ENCODE data around the gene HSBP1L1. TPM values are rescaled to one million over a fixed set of nuclear protein-coding genes. Genes with fewer than 3 reads are reported as not detected.

HSBP1L1 gene
- polyA plus RNA-seq, 2 donors = 26.0 to 96.9 TPM

DNA sequence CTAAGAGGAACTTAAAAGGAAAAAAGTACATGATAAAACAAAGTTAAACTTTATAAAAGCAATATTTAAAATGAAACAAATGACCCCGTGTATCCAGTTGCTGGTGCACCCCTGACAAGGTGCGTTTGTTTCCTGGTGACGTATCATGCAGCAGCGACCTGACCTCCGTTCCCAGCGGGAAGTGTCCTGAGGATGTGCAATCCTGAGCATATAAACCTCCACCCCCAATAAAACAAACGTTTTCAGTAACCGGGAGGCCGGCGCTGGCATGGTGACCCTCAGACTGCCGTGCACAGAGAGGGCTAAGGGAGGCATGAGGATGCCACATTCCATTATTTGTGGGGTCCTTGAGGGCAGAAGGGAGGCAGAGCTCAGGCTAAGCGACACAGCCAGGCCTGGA, 27.8 kb upstream of the HSBP1L1 start:
- peaks cover 0 to 36% of the 10 kb centered on the region in 2 donors for H3K36me3 ChIP-seq (ENCODE audit: control insufficient read depth in 2 of 2, insufficient read depth in 2 of 2, low read length in 1 of 2)
- no peak overlapping the region for H3K4me3 ChIP-seq (ENCODE audit: low read depth in 1 of 2, low read length in 2 of 2)
- 96% methylated on average over 12 of the region's 12 CpGs for WGBS, 2 donors
- peaks cover 0 to 9% of the 10 kb centered on the region in 2 donors for H3K4me1 ChIP-seq (ENCODE audit: control insufficient read depth in 2 of 2, insufficient read depth in 2 of 2, low read length in 1 of 2)
- H3K9me3 ChIP-seq (ENCODE audit: control insufficient read depth in 2 of 2, insufficient read depth in 1 of 2, low read depth in 1 of 2, low read length in 1 of 2) = peaks cover 3 to 16% of the 10 kb centered on the region in 2 donors
- no peaks in the 10 kb centered on the region for H3K27me3 ChIP-seq (ENCODE audit: control insufficient read depth in 1 of 2, insufficient read depth in 2 of 2, low read length in 2 of 2)
- no peak overlapping the region for H3K27ac ChIP-seq (ENCODE audit: low read depth in 2 of 2, low read length in 1 of 2)

DNA sequence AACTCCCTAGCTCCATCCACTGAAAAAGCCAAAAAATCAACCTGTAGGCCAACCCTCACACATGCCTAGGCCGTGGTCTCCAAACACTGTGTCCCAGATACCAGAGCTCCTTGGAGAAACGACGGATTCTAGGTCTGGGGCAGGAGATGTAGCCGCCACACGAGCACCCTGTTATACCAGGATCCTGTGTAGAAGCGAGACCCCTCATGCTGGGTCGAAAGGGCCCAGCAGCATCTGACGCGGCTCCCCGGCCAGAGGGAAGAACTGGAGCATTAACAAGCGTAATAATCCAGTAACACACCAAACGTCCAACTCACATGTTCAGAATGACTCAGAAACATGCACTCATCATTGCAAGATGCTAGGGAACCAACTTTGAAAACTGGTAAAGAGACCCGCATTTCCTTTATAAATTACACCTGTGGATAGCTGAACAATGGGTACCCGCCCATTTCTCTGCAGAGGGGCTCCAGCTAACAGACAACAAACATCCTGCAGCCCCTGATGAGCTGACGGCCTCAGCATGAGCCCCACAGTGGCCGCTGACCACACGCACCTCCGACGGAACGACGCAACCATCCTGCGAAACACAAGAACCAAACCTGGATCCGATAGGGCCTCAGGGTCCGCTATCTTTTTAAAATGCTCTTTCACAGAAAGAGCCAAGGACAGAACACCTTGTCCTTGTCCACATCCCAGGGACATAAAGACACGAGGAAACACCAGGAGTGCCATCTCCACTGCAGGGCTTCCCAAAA, 27.2 kb upstream of the HSBP1L1 start:
- H3K27ac ChIP-seq (ENCODE audit: low read depth in 2 of 2, low read length in 1 of 2) = no peak overlapping the region
- H3K4me3 ChIP-seq (ENCODE audit: low read depth in 1 of 2, low read length in 2 of 2) = no peak overlapping the region
- no peaks in the 10 kb centered on the region for H3K27me3 ChIP-seq (ENCODE audit: control insufficient read depth in 1 of 2, insufficient read depth in 2 of 2, low read length in 2 of 2)
- H3K9me3 ChIP-seq (ENCODE audit: control insufficient read depth in 2 of 2, insufficient read depth in 1 of 2, low read depth in 1 of 2, low read length in 1 of 2) = peaks cover 3 to 16% of the 10 kb centered on the region in 2 donors
- peaks cover 0 to 11% of the 10 kb centered on the region in 2 donors for H3K4me1 ChIP-seq (ENCODE audit: control insufficient read depth in 2 of 2, insufficient read depth in 2 of 2, low read length in 1 of 2)
- peaks cover 0 to 39% of the 10 kb centered on the region in 2 donors for H3K36me3 ChIP-seq (ENCODE audit: control insufficient read depth in 2 of 2, insufficient read depth in 2 of 2, low read length in 1 of 2)
- WGBS, 2 donors = 94 to 95% methylated on average over 25 of the region's 25 CpGs

GRCh38 chr18:79938196-79938595, 26.2 kb upstream of the HSBP1L1 start:
- H3K4me1 ChIP-seq (ENCODE audit: control insufficient read depth in 2 of 2, insufficient read depth in 2 of 2, low read length in 1 of 2) = peaks cover 0 to 16% of the 10 kb centered on the region in 2 donors
- no peak overlapping the region for H3K4me3 ChIP-seq (ENCODE audit: low read depth in 1 of 2, low read length in 2 of 2)
- H3K27me3 ChIP-seq (ENCODE audit: control insufficient read depth in 1 of 2, insufficient read depth in 2 of 2, low read length in 2 of 2) = no peaks in the 10 kb centered on the region
- H3K27ac ChIP-seq (ENCODE audit: low read depth in 2 of 2, low read length in 1 of 2) = no peak overlapping the region
- peaks cover 2 to 45% of the 10 kb centered on the region in 2 donors for H3K36me3 ChIP-seq (ENCODE audit: control insufficient read depth in 2 of 2, insufficient read depth in 2 of 2, low read length in 1 of 2)
- H3K9me3 ChIP-seq (ENCODE audit: control insufficient read depth in 2 of 2, insufficient read depth in 1 of 2, low read depth in 1 of 2, low read length in 1 of 2) = peaks cover 3 to 16% of the 10 kb centered on the region in 2 donors
- WGBS, 2 donors = 87 to 90% methylated on average over 9 of the region's 9 CpGs

- no peak overlapping the region for H3K4me3 ChIP-seq (ENCODE audit: low read depth in 1 of 2, low read length in 2 of 2)
- H3K27ac ChIP-seq (ENCODE audit: low read depth in 2 of 2, low read length in 1 of 2) = no peak overlapping the region
- no peaks in the 10 kb centered on the region for H3K27me3 ChIP-seq (ENCODE audit: control insufficient read depth in 1 of 2, insufficient read depth in 2 of 2, low read length in 2 of 2)
- H3K4me1 ChIP-seq (ENCODE audit: control insufficient read depth in 2 of 2, insufficient read depth in 2 of 2, low read length in 1 of 2) = peaks cover 0 to 24% of the 10 kb centered on the region in 2 donors
- H3K9me3 ChIP-seq (ENCODE audit: control insufficient read depth in 2 of 2, insufficient read depth in 1 of 2, low read depth in 1 of 2, low read length in 1 of 2) = peaks cover 0 to 13% of the 10 kb centered on the region in 2 donors
- peaks cover 2 to 50% of the 10 kb centered on the region in 2 donors for H3K36me3 ChIP-seq (ENCODE audit: control insufficient read depth in 2 of 2, insufficient read depth in 2 of 2, low read length in 1 of 2)
- 48 to 55% methylated on average over 5 of the region's 5 CpGs for WGBS, 2 donors
Measured at GRCh38 chr18:79939096-79939495, 25.3 kb upstream of the HSBP1L1 start.

GRCh38 chr18:79940126-79940813, 24.2 kb upstream of the HSBP1L1 start:
- H3K4me3 ChIP-seq (ENCODE audit: low read depth in 1 of 2, low read length in 2 of 2) = no peak overlapping the region
- H3K27me3 ChIP-seq (ENCODE audit: control insufficient read depth in 1 of 2, insufficient read depth in 2 of 2, low read length in 2 of 2) = no peaks in the 10 kb centered on the region
- H3K4me1 ChIP-seq (ENCODE audit: control insufficient read depth in 2 of 2, insufficient read depth in 2 of 2, low read length in 1 of 2) = peaks cover 3 to 34% of the 10 kb centered on the region in 2 donors
- H3K27ac ChIP-seq (ENCODE audit: low read depth in 2 of 2, low read length in 1 of 2) = peak overlapping the region; percentile 13 to 50
- WGBS, 2 donors = 76 to 88% methylated on average over 18 of the region's 18 CpGs
- peaks cover 2 to 43% of the 10 kb centered on the region in 2 donors for H3K36me3 ChIP-seq (ENCODE audit: control insufficient read depth in 2 of 2, insufficient read depth in 2 of 2, low read length in 1 of 2)
- H3K9me3 ChIP-seq (ENCODE audit: control insufficient read depth in 2 of 2, insufficient read depth in 1 of 2, low read depth in 1 of 2, low read length in 1 of 2) = peaks cover 0 to 8% of the 10 kb centered on the region in 2 donors

- Histone ChIP-seq H3K4me3 (ENCODE audit: low read depth in 1 of 2, low read length in 2 of 2) (no peak overlapping the region), H3K36me3 (ENCODE audit: control insufficient read depth in 2 of 2, insufficient read depth in 2 of 2, low read length in 1 of 2) (peaks cover 2 to 41% of the 10 kb centered on the region in 2 donors), H3K27ac (ENCODE audit: low read depth in 2 of 2, low read length in 1 of 2) (peak overlapping the region; percentile 13 to 26), H3K27me3 (ENCODE audit: control insufficient read depth in 1 of 2, insufficient read depth in 2 of 2, low read length in 2 of 2) (no peaks in the 10 kb centered on the region), H3K4me1 (ENCODE audit: control insufficient read depth in 2 of 2, insufficient read depth in 2 of 2, low read length in 1 of 2) (peaks cover 6 to 38% of the 10 kb centered on the region in 2 donors), H3K9me3 (ENCODE audit: control insufficient read depth in 2 of 2, insufficient read depth in 1 of 2, low read depth in 1 of 2, low read length in 1 of 2) (peaks cover 0 to 1% of the 10 kb centered on the region in 2 donors)
- WGBS, 2 donors = 84 to 90% methylated on average over 17 of the region's 17 CpGs
Measured at GRCh38 chr18:79940814-79941472, 23.5 kb upstream of the HSBP1L1 start.

GRCh38 chr18:79941473-79942119, 22.8 kb upstream of the HSBP1L1 start:
- Histone ChIP-seq H3K36me3 (ENCODE audit: control insufficient read depth in 2 of 2, insufficient read depth in 2 of 2, low read length in 1 of 2) (peaks cover 2 to 39% of the 10 kb centered on the region in 2 donors), H3K27me3 (ENCODE audit: control insufficient read depth in 1 of 2, insufficient read depth in 2 of 2, low read length in 2 of 2) (no peaks in the 10 kb centered on the region), H3K9me3 (ENCODE audit: control insufficient read depth in 2 of 2, insufficient read depth in 1 of 2, low read depth in 1 of 2, low read length in 1 of 2) (no peaks in the 10 kb centered on the region), H3K4me1 (ENCODE audit: control insufficient read depth in 2 of 2, insufficient read depth in 2 of 2, low read length in 1 of 2) (peaks cover 6 to 38% of the 10 kb centered on the region in 2 donors), H3K27ac (ENCODE audit: low read depth in 2 of 2, low read length in 1 of 2) (no peak overlapping the region), H3K4me3 (ENCODE audit: low read depth in 1 of 2, low read length in 2 of 2) (no peak overlapping the region)
- WGBS, 2 donors = 81 to 85% methylated on average over 16 of the region's 16 CpGs

GRCh38 chr18:79942211-79942610, 22.2 kb upstream of the HSBP1L1 start:
- WGBS, 2 donors = 81 to 85% methylated on average over 7 of the region's 7 CpGs
- H3K4me3 ChIP-seq (ENCODE audit: low read depth in 1 of 2, low read length in 2 of 2) = no peak overlapping the region
- no peak overlapping the region for H3K27ac ChIP-seq (ENCODE audit: low read depth in 2 of 2, low read length in 1 of 2)
- H3K27me3 ChIP-seq (ENCODE audit: control insufficient read depth in 1 of 2, insufficient read depth in 2 of 2, low read length in 2 of 2) = no peaks in the 10 kb centered on the region
- H3K4me1 ChIP-seq (ENCODE audit: control insufficient read depth in 2 of 2, insufficient read depth in 2 of 2, low read length in 1 of 2) = peaks cover 6 to 38% of the 10 kb centered on the region in 2 donors
- H3K9me3 ChIP-seq (ENCODE audit: control insufficient read depth in 2 of 2, insufficient read depth in 1 of 2, low read depth in 1 of 2, low read length in 1 of 2) = no peaks in the 10 kb centered on the region
- peaks cover 2 to 33% of the 10 kb centered on the region in 2 donors for H3K36me3 ChIP-seq (ENCODE audit: control insufficient read depth in 2 of 2, insufficient read depth in 2 of 2, low read length in 1 of 2)
